ENCODE results near the gene PITPNM2.

GRCh38 chr12:123101526-123101925, 49.4 kb downstream of the PITPNM2 start:
- TF ChIP-seq CTCF (conservative IDR thresholded peaks at IDR 0.05; ENCODE audit: low read length) (no peak), EZH2phosphoT487 (IDR thresholded peaks at IDR 0.05; ENCODE audit: borderline replicate concordance, low read depth, low read length) (no peak)

Data from OCI-LY7 (cell line).